HCT116 (cell line): ENCODE data around the gene SORBS1. TPM values are rescaled to one million over a fixed set of nuclear protein-coding genes. Genes with fewer than 3 reads are reported as not detected.

Experiments used
- ATAC-seq: fragments of 200-7000 bp; cut with Tn5 transposase; 2 replicates; pipeline ENCODE4 v1.9.1; 2020; ENCODE audit warnings: mild to moderate bottlenecking, moderate library complexity
- BruUV-seq: library from RNA; stranded (reverse); fragments of 400-500 nt; replicated peaks from 2 replicates; lab custom pipeline; 2021; lab: Mats Ljungman, UMichigan
- CTCF ChIA-PET: fragments of 300-600 bp; sonication (Branson Sonifier 250); formaldehyde crosslinking; loops from one replicate; lab custom pipeline; 2021; ENCODE audit warnings: antibody characterized with exemption; lab: Charles Lee
- POLR2A ChIA-PET: fragments of 300-600, 350-600 bp; sonication (Branson Sonifier 250); formaldehyde crosslinking; loops from one replicate; lab custom pipeline; 2021; ENCODE audit warnings: antibody characterized with exemption; lab: Charles Lee
- RAD21 ChIA-PET, 2 experiments: fragments of 300-600 bp; sonication (Branson Sonifier 250); formaldehyde crosslinking; loops; one replicate each; lab custom pipeline; 2023; ENCODE audit warnings: low total read pairs in 2 of 2; ENCODE audit not compliant: uncharacterized antibody in 2 of 2, unreplicated experiment in 2 of 2, low non-redundant PET in 1 of 2; lab: Charles Lee
- DNase-seq: peaks from one replicate; pipeline ENCODE4 v3.0.0-alpha.2; 2010; ENCODE audit warnings: low read depth, low spot score
- H2AFZ ChIP-seq: fragments of 200-600 bp; shearing (Covaris generic), sonication (generic); 2 replicates; pipeline ENCODE4 v1.6.1; 2017; ENCODE audit warnings: low read depth, mixed run types, mixed read lengths, antibody characterized with exemption, low read length; ENCODE audit not compliant: poor library complexity, severe bottlenecking
- H3K27ac ChIP-seq: 2 replicates; pipeline ENCODE4 v1.5.1; 2012; ENCODE audit warnings: low read depth, low read length
- H3K27me3 ChIP-seq: fragments of 200-600 bp; sonication (generic); 2 replicates; pipeline ENCODE4 v1.6.1; 2016; ENCODE audit warnings: mixed run types, low read length, mixed read lengths; ENCODE audit not compliant: insufficient read depth
- H3K36me3 ChIP-seq, 2 experiments: fragments of 200-500 bp in 1 of 2; fragments of 200-600 bp in 1 of 2; sonication (Bioruptor generic) in 1 of 2; sonication (generic) in 1 of 2; 2 replicates each; pipeline versions ENCODE4 v1.5.1 to v1.6.1; 2014 to 2016; ENCODE audit warnings: low read length in 2 of 2, inconsistent platforms in 1 of 2, mixed read lengths in 1 of 2, mixed run types in 1 of 2; ENCODE audit not compliant: insufficient read depth in 2 of 2, control insufficient read depth in 1 of 2
- H3K4me1 ChIP-seq, 2 experiments: fragments of 200-600 bp in 1 of 2; sonication (generic) in 1 of 2; 2 replicates each; pipeline versions ENCODE4 v1.5.1 to v1.6.1; 2012 to 2017; ENCODE audit warnings: low read length in 2 of 2, inconsistent platforms in 1 of 2, mild to moderate bottlenecking in 1 of 2, mixed read lengths in 1 of 2, mixed run types in 1 of 2, moderate library complexity in 1 of 2; ENCODE audit not compliant: insufficient read depth in 2 of 2, control insufficient read depth in 1 of 2
- H3K4me2 ChIP-seq: fragments of 200-600 bp; sonication (generic); 2 replicates; pipeline ENCODE4 v1.6.1; 2017; ENCODE audit warnings: mixed run types, low read length, mixed read lengths
- H3K4me3 ChIP-seq, 2 experiments: fragments of 200-600 bp in 1 of 2; sonication (generic) in 1 of 2; replicated peaks in 1 of 2; 2 replicates each; pipeline ENCODE4 v1.5.1; 2011 to 2016; ENCODE audit warnings: low read length in 2 of 2, control low read depth in 1 of 2, low read depth in 1 of 2, mild to moderate bottlenecking in 1 of 2, mixed read lengths in 1 of 2, mixed run types in 1 of 2
- H3K79me2 ChIP-seq: fragments of 200-600 bp; sonication (generic); 2 replicates; pipeline ENCODE4 v1.6.1; 2017; ENCODE audit warnings: mild to moderate bottlenecking, mixed run types, low read length, moderate library complexity, mixed read lengths; ENCODE audit not compliant: insufficient read depth
- H3K9ac ChIP-seq: fragments of 200-600 bp; sonication (generic); 2 replicates; pipeline ENCODE4 v1.6.1; 2016; ENCODE audit warnings: low read length, mixed read lengths
- H3K9me2 ChIP-seq: fragments of 200-600 bp; sonication (generic), shearing (Covaris generic); 2 replicates; pipeline ENCODE4 v1.6.1; 2017; ENCODE audit warnings: mixed run types, mild to moderate bottlenecking, moderate library complexity; ENCODE audit not compliant: insufficient read depth
- H3K9me3 ChIP-seq, 2 experiments: fragments of 200-500 bp in 1 of 2; fragments of 200-600 bp in 1 of 2; sonication (Bioruptor generic) in 1 of 2; sonication (generic) in 1 of 2; 2 replicates each; pipeline ENCODE4 v1.6.1; 2014 to 2017; ENCODE audit warnings: low read length in 2 of 2, mixed read lengths in 2 of 2, inconsistent platforms in 1 of 2, low read depth in 1 of 2, mild to moderate bottlenecking in 1 of 2, mixed run types in 1 of 2, moderate library complexity in 1 of 2; ENCODE audit not compliant: control insufficient read depth in 1 of 2, insufficient read depth in 1 of 2
- H4K20me1 ChIP-seq: fragments of 200-600 bp; sonication (generic), shearing (Covaris generic); 2 replicates; pipeline ENCODE4 v1.6.1; 2017; ENCODE audit warnings: mixed run types, mild to moderate bottlenecking, moderate library complexity; ENCODE audit not compliant: insufficient read depth
- CEBPB ChIP-seq: IDR thresholded peaks from 2 replicates; pipeline ENCODE4 v1.6.1; 2012; ENCODE audit warnings: low read depth
- EGR1 ChIP-seq: IDR thresholded peaks from 2 replicates; pipeline ENCODE4 v1.6.1; 2012; ENCODE audit warnings: low read depth
- ELF1 ChIP-seq: IDR thresholded peaks from 2 replicates; pipeline ENCODE4 v1.6.1; 2012; ENCODE audit warnings: low read depth, borderline replicate concordance
- EZH2phosphoT487 ChIP-seq: fragments of 200-600 bp; IDR thresholded peaks from 2 replicates; pipeline ENCODE4 v1.6.1; 2018; ENCODE audit warnings: antibody characterized with exemption, borderline replicate concordance
- MAX ChIP-seq: IDR thresholded peaks from 2 replicates; pipeline ENCODE4 v1.6.1; 2012
- POLR2A ChIP-seq: IDR thresholded peaks from 2 replicates; pipeline ENCODE4 v1.7.0; 2011; ENCODE audit warnings: borderline replicate concordance; ENCODE audit not compliant: insufficient read depth, insufficient read length; ENCODE audit errors: extremely low read depth
- RAD21 ChIP-seq: IDR thresholded peaks from 2 replicates; pipeline ENCODE4 v1.6.1; 2012; ENCODE audit warnings: low read depth, mild to moderate bottlenecking
- REST ChIP-seq: IDR thresholded peaks from 2 replicates; pipeline ENCODE4 v1.6.1; 2012; ENCODE audit warnings: low read depth
- SP1 ChIP-seq: IDR thresholded peaks from 2 replicates; pipeline ENCODE4 v1.6.1; 2012; ENCODE audit warnings: low read depth
- SRF ChIP-seq: IDR thresholded peaks from 2 replicates; pipeline ENCODE4 v1.6.1; 2012; ENCODE audit warnings: low read depth
- TCF7L2 ChIP-seq: IDR thresholded peaks from 2 replicates; pipeline ENCODE4 v1.7.0; 2011; ENCODE audit warnings: borderline replicate concordance, inconsistent platforms; ENCODE audit not compliant: insufficient read depth, insufficient read length; ENCODE audit errors: extremely low read depth
- ZBTB33 ChIP-seq: IDR thresholded peaks from 2 replicates; pipeline ENCODE4 v1.6.1; 2011; ENCODE audit warnings: mild to moderate bottlenecking, low read length, moderate library complexity; ENCODE audit not compliant: insufficient replicate concordance; ENCODE audit errors: extremely low read depth
- intact Hi-C: fragments of 100-400 bp; cut with micrococcal nuclease; formaldehyde crosslinking; loops from 2 replicates; pipeline ENCODE4 v1.10.0; 2022
- total RNA-seq: library from RNA; stranded (reverse); gene quantifications from one replicate; pipeline ENCODE4 v1.2.1, GENCODE V29; 2021; ENCODE audit not compliant: unreplicated experiment

The SORBS1 gene
- total RNA-seq, 1 experiment from 2014 or later, result 3.4 TPM

GRCh38 chr10:95450188-95450587 is 111.0 kb downstream of the SORBS1 start:
- no peak for DNase-seq
- no peak overlapping the region for H3K4me3 ChIP-seq
- ChIA-PET POLR2A (no interaction called here), CTCF (no interaction called here), RAD21 (no interaction called here)
- no TSS peak for BruUV-seq
- no peak overlapping the region for H2AFZ ChIP-seq
- H3K36me3 ChIP-seq, result no peaks in the 10 kb centered on the region
- intact Hi-C loops, result no loop called here
- no peak overlapping the region for H3K27ac ChIP-seq
- no peak overlapping the region for H3K4me2 ChIP-seq
- ATAC-seq, result no peak
- no peaks in the 10 kb centered on the region for H4K20me1 ChIP-seq
- H3K9me3 ChIP-seq, result no peaks in the 10 kb centered on the region
- H3K4me1 ChIP-seq, result peaks cover 13 to 17% of the 10 kb centered on the region in 2 experiments
- no peaks in the 10 kb centered on the region for H3K27me3 ChIP-seq
- no peak overlapping the region for H3K9ac ChIP-seq
- H3K79me2 ChIP-seq, result no peaks in the 10 kb centered on the region
- no peaks in the 10 kb centered on the region for H3K9me2 ChIP-seq
- no peak for TF ChIP-seq MAX
- no peak for TF ChIP-seq EZH2phosphoT487
- TF ChIP-seq POLR2A, result no peak
- TF ChIP-seq REST, result no peak
- TF ChIP-seq CEBPB, result no peak
- no peak for TF ChIP-seq SRF
- TF ChIP-seq ZBTB33, result no peak
- TF ChIP-seq TCF7L2, result no peak
- no peak for TF ChIP-seq EGR1
- TF ChIP-seq ELF1, result no peak
- TF ChIP-seq SP1, result no peak
- TF ChIP-seq RAD21, result no peak
- TF ChIP-seq, all 23 proteins: peak for 0
